Fibroblast of skin of right biceps (primary cell): ENCODE measurements around the gene DPYSL5.
"Not testable (repeated sequence)": the region's sequence is repeated elsewhere in the genome, so short reads cannot be mapped to it uniquely, and the experiment has no call there.

Source experiments
- DNase-seq: peaks from one replicate; pipeline ENCODE4 v3.0.0-alpha.2; 2013

Gene DPYSL5

DNA sequence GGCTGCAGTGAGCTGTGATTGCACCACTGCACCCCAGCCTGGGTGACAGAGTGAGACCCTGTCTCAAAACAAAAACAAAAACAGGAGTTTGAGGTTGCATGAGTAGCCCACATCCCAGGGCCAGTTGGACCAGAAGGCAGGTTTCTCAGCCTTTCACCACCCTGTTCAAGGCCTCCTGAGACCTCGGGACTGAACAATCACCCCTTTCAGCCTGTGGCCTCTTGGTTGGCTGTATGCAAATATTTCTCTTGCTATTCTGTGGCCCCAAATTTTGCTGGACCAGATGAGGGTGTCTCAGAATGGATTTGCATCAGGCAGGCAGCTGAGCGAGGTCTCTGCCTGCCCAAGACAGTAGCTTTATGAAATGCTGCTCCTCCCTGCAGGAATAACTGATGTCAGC is 56.9 kb downstream of the DPYSL5 start:
- no peak for DNase-seq

DNA sequence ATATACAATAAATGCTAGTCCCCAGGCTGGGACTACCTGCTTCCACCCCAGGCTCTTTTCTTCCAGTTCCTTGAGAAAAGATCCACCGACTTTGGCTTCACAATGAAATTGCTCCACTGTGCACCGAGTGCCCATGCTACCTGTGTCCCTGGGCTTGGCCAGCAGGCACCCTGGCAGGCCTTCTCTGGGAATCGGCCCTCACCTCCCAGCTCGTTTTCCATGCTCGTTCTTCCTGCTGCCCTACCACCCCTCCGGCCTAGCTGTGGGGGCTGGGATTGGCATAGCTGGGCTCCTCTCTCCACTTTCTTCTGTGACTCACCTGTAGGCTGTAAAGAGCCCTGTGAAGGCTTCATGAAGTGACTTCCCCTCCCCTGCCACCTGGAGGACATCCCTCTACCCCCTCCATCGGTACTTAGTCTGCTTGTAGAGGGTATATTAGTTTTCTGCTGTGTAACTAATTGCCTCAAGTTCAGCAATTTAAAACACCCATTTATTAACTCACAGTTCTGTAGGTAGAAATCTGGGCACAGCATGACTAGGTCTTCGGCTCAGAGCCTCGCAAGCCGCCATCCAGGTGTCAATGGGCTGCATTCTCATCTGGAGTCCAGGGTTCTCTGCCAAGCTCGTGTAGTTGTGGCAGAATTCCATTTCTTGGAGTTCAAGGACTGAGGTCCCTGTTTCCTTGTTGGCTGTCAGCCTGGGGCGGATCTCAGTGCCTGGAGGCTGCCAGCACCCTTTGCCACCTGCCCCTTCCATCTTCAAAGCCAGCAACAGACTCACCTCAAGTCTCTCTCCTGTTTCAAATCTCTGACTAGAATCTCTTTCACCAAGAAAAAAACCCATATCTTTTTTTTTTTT is 57.6 kb downstream of the DPYSL5 start:
- no peak for DNase-seq

DNA sequence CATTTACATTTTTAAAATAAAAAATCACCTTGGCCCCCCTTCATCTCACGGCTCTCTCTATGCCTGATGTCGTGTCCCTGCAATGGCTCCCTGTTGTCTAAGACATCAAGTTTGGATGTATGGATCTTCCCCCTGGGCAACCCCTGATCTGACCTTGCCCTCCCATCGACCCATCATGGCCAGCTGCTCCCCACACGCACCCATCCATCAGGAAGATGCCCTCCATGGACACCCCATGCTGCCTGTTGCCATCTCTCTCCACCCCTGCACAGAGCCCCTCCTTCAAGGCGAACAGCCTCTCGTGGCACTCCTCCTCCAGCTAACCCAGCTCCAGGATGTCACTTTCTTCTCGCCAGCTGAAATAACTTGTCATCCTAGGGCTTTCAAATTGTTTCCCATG is 59.5 kb downstream of the DPYSL5 start:
- DNase-seq, result no peak

DNA sequence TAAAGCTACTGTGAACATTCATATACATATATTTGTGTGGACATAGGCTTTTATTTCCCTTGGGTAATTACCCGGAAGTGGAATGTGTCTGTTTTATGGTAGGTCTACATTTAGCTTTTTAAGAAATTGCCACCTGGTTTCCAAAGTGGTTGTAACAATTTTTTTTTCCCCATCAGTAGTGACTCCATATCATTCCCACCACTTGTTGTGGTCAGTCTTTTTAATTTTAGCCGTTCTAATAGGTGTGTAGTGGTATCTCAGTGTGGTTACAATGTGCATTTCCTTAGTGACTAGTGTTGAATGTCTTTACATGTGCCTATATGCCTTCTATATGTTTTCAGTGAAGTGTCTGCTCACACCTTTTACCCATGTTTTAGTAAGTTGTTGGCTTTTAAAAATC is 62.2 kb downstream of the DPYSL5 start:
- no peak for DNase-seq

DNA sequence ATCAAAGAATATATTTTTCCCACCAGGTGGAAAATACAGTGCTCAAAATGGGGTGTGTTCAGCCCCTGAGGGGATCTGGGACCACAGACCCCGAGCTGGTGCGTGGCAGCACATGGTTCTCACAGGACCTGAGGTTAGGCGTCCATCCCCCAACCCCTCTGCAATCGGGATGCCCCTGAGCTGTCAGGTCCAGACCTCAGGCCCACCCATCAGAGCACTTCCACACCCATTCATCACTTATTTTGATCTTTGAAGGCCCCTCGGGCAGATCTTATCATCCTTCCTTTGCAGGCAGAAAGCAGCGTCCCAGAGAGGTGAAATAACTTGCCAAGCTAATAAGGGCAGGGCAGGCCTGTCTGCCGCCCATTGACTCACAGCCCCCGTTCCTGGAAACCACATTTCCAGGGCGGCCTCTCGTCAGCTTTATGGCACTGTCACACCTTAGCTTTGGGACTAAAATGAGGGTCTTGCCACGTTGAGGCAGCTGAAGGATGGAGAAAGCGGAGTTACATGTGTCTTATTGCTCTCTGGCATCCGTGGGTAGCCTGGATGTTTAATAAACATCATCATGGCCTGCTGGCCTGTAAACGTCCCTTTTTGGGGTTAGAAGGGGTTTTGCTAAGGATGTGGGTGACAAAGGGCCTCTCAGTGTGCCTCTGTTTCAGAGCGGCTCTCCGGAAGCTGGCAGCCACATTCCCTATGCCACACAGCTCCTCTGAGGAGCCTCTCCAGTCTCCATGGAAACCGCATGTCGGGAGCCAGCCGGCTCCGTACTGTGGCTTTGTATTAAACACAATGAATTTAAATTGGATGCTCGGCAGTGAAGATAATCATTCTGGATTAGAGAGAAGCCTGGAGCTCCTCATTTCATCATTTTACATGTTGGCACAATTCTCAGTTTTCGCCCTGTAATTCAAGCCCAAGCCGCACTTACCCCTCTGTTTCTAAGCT is 64.3 kb downstream of the DPYSL5 start:
- no peak for DNase-seq

DNA sequence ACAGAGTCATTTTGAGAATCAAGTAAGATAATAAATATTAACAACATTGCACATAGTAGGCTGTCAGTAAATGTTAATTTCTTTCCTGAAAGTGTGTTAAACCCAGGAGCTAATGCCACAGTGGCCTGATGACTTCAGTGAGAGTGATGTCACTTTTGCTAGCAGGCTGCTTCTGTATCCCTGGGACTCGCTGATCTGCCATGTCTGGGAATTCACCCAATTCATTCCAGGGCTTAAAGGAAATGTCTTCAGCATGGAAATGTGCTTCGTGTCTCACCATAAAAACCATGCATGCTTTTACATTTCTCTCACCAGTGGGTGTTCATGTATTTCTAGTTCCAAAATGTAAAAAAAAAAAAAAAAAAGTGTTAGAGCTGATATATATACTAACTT is 65.7 kb downstream of the DPYSL5 start:
- peak; percentile 23 for DNase-seq

DNA sequence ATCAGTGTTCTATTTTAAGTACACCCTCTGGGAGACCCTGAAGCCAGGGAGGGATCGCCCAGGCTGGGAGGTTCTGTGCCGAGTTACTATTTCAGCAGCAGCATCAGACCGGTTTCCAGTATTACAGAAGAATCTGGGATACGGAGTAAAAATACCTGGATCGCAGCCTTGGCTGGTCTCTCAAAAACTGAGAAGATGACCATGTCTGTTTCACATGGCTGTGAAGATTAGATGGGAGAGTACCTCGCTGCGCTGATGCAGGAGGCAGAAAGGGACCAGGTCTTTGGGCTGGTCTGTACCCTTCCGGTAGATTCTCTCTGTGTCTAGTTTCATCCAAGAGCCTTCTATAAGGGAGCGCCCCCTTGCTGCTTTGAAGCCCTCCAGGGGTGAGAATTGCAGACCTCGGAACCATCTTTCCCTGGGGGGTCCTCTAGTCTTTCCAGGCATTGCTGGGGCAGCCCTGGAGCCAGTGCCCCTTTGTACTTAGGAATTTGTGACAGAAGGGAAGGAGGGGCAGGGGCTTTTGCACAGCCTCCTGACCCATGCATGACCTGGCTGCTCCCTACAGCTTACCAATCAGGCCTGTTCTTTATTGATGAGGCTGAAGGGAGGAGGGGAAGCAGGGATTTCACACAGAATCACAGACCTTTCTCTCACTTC is 66.2 kb downstream of the DPYSL5 start:
- no peak for DNase-seq

DNA sequence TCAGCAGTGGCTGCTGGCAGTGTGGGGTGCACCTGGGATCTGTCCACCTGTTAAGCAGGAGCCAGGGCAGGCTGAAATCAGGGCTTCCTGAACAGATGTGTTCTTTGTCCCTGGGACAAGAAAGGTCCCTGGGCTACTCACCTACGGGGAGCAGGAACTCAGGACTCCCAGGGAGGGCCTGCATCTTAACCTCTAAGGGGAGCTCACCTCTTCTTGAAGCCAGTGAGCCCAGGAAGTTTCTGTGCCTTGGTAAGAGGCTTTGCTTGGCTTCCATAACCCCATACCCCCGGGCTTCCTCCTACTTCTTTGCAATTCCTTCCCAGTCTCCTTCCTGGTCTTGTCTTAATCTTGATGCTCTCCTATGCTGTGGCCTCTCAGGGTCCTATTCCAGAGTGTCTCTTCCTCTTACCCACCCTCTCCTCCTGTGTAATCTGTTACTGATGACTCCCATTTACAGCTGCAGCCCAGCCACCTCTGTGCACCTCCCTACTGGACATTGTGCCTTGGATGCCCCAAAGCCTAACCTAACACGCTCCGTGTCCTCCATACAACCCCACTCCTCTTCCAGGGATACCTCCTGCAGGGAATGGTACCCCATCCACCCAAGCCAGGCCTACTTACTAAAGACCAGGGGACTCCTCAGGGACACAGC is 66.9 kb downstream of the DPYSL5 start:
- no peak for DNase-seq

DNA sequence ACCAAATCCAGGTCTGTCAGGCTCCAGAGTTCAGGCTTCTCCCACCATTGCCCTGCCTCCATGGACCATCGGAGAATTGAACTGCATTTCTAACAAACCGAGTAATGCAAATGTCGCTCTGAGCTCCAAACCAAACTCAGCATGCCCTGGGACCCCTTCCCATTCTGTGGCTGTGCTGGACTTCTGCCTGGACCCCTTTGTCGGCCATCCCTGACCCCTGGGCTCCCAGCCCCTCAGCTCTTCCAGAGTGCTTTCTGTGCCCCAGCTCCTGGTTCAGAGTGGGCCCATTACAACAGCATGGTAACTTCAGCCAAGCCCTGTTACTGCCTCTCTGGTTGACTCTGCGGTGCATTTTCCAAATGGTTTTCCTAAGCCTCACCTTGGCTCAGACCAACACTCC is 67.4 kb downstream of the DPYSL5 start:
- DNase-seq, result no peak

DNA sequence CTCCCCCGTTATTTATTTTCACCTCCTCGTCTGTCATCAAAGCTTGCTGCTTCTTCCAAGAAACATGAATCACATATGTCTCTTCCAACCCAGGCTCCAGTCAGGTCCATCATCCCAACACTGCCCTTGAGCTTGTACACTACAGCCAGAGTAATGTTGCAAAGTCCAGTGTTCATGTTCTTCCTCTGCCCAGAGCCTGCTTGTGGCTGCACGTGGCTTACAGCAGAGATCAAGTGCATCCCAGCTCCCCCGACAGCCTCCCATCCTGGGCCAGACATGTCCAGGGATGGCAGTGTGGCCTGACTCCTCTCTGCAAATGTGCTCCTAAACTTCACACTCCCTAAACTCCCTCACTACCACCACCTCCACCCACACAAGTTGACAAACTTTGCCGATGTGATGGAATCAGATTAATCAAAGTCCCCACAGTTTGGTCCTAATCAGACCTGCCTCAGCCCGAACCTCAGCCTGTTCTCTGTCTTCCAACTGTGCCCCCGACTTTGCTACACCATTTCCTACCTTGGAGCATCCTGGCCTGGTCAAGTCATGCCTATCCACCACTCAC is 68.3 kb downstream of the DPYSL5 start:
- DNase-seq, result no peak

DNA sequence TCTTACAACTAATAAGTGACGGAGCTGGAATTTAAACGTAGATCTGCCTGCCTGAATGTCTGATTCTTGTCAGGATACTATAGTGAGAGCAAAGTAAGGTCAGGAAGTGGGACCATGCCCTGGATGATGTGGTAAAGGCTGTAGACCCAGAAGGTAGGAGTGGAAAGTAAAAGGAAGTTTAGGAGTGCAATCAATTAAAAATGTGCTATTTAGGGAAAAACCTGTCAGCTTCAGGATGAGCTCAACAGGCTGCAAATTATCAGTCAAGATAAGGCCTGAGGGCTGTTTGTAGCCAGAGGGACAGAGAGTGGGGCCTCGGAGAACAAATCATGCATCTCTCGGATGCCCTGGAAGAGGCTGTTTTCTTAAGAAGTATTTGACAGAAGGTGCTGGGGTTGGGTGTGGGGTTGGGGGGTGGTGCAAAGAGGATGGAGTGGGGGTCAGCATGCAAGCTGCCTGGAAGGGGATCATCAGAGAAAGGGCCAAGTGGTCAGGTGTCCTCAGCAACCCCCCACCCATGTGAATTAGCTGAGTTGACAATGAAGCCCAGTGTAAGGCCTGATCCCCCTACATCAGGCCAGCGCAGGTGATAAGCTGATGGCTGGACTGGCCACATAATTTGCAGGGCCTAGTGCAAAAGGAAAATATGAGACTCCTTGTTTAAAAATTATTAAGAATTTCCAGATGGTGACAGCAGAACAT is 69.4 kb downstream of the DPYSL5 start:
- no peak for DNase-seq

DNA sequence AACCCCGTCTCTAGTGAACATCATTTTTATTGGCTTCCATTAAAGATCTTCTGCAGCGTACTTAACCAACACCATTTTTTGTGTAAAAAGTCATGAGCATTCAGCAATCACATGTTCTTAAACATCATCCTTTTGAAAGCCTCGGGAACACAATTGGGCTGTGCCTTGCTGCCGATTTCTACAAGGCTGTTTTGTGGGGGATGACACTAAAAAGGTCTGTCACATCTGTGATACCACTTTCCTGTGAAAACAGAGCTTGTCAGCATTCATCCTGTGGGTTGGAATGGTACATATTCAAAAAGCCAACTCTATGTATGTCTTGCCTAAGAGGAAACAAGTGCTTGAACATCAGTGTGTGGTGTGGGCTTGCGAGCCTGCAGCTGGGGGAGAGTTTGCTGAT is 73.4 kb downstream of the DPYSL5 start:
- DNase-seq, result no peak

DNA sequence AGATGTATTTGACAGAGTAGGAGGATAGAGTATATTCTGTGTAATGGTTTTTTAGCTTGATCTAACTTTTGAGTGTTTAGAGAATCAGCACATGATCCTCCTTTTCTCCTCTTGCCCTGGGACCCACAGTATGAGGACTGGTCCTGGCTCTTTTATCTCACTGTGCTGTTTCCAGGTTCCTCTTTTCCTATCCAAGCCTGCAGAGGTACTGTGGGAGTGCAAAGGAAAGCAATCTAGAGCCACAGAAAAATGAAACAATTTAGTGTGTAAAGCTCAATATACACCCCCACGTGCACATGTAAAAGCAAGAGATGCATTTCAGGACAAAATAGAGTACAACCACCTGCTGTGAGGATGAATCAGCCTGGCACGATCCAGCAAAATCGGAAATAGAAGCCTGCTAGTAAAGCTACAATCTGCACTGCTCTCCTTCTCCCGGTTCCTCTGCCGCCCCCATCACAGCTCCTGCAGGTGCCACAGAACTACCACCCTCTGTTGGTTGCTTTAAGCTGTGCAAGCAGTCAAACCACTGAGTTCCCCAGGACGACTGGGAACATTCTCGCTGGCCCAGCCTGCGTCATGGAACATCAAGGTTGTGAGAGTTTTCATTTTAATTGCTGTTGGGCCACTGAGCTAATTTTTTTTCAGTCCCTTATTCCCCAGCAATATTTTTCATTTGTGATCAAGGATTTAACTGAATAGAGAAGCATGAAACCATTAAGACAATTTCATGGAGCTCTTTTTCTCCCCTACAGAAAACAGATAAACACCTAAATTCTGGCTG is 74.7 kb downstream of the DPYSL5 start:
- DNase-seq, result peak; percentile 9

DNA sequence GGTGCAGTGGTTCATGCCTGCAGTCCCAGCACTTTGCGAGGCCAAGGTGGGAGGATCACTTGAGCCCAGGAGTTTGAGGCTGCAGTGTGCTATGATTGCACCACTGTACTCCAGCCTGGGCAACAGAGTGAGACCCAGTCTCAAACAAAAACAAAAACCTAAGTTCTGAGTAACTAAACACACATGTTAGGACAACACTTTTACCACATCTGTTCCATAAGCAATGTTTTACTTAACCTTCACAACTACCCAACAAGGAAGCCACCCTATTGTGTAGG is 75.2 kb downstream of the DPYSL5 start:
- DNase-seq, result not testable (repeated sequence)

DNA sequence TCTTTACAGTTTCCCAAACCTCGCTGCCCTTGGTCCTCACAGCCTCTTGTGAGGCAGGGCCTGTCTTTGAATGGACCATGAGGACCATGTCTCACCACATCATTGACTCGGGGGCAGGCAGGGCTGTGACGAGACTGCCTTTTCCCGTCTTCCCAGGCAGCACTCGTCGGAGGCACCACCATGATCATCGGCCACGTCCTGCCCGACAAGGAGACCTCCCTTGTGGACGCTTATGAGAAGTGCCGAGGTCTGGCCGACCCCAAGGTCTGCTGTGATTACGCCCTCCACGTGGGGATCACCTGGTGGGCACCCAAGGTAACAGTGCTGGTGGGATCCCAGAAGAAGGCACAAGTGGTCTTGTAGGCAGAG is 76.8 kb downstream of the DPYSL5 start:
- no peak for DNase-seq

DNA sequence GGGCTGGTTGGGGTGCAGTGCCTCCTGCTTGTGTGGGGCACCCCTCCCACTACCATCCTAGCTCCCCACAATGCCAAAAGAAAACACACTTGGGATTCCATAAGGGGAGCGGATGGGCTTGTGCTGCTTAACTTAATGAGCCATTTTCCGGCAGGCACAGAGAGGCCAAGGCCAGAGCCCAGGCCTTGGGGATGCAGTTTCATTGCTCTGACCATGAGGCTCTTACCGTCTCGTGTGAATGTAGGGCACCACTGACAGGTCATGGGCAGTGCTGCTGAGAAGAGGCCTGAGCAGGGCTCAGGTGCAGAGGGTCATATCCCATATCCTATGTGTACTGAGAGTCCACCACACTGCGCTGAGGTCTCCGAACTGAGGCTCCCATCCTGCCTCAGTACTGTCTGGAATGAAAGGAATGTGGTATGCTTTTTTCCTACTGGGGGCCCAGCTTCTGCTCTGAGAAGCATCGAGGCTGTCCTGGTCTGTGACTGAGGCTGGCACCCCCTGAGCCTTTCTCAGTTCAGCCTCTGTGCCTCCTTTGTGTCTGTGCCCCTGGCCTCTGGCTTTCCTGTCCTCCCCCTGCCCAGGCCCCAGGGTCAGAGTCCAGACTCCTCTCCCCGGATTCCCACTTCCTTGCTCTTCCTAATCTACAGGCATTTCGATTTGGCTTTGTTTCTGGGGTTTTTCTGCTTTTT is 77.3 kb downstream of the DPYSL5 start:
- peak; percentile 30 for DNase-seq

DNA sequence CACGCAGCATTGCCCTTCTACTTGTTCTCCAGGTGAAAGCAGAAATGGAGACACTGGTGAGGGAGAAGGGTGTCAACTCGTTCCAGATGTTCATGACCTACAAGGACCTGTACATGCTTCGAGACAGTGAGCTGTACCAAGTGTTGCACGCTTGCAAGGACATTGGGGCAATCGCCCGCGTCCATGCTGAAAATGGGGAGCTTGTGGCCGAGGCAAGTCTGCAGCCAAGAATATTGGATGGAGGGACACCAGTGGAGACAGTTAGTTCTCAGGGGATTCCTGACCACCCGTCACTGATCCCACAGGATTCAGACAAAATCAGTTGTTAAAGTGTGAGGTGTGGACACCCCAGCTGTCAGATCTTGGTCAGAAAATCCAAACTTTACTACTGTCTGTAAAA is 79.3 kb downstream of the DPYSL5 start:
- DNase-seq, result no peak

DNA sequence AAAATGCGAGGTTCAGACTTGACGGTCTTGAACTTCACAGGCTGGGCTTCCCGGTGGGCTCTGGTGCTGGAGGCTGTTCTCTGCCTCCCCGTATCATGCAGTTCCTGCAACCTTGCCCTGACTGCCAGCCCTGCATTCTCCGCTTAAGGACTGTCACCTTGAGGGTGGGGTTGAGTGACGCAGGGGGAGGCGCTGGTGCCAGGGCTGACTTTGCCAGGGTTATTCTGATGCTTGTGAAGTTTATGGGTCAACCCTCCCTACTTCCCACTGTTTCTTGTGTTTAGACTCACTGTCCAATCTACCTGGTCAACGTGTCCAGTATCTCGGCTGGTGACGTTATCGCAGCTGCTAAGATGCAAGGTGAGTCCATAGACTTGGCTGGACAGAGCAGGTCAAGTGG is 85.0 kb downstream of the DPYSL5 start:
- no peak for DNase-seq

DNA sequence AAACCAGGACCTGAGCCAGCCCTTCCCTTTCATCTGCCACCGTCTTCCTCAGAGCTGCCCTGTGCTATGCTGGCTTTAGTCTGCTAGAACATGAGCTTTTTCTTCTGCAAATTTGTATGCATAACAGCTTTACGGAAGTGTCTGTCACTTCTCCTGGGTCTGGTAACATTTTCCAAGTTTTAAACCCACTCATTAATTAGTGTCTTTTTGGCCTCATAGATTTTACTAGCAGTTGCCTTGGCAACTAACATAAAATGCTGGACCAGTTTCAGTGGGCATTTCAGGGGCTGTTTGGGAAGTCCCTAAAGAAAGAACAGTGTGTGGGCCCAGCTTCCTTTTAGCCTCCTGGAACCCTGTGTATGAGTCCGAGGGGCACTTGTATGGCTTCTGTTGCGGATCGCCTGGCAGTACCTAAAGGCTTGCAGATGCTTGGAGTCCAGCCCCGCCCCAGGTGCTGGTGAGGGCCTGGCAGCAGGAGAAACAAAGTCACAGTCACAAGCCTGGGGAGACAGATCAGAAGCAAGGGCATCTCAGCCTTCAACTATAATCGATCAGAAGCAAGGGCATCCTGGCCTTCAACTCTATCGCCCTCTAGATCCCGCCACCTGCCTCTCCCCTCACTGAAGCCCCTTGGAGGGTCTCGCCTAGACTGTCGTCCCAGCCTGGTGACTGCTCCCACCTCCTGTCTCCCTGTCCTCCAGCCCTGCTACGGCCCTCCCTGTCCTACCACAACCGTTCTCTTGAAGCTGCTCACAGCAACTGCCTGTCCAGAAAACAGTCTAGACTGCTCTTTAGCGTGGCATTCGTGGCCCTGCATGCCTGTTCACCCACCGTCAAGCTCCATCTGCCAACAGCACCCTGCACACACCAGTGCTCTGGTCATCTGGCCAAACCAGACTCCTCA is 85.8 kb downstream of the DPYSL5 start:
- DNase-seq, result no peak

DNA sequence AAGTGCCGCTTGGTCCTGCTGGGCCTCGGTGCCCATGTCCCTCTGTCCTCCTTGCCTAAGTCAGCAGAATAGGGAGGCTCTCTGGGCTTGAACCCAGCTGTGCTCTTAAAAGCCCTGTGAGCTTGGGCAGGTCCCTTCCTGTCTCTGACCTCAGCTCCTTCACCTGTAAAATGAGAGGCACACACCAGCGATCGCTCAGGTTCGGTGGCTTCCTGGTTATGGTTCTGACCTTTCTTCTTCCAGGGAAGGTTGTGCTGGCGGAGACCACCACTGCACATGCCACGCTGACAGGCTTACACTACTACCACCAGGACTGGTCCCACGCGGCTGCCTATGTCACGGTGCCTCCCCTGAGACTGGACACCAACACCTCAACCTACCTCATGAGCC is 86.4 kb downstream of the DPYSL5 start:
- DNase-seq, result no peak
